HL-60/S4 (cell line): Measurements from ENCODE around the gene ANKRD62.
"Not testable (repeated sequence)": the region's sequence is repeated elsewhere in the genome, so short reads cannot be mapped to it uniquely, and the experiment has no call there.

ENCODE experiments used
- in situ Hi-C: fragments of 300-500 bp; cut with MboI; formaldehyde crosslinking; loops from 2 replicates; pipeline ENCODE4 v1.14.3; 2022; ENCODE audit warnings: low sequenced_read_pairs

ANKRD62 gene

GRCh38 chr18:12091538-12092141 lies 2.0 kb upstream of the ANKRD62 start:
- in situ Hi-C loops = no loop called here

- in situ Hi-C loops = no loop called here
Observed at GRCh38 chr18:12092398-12093229, 1.0 kb upstream of the ANKRD62 start.

- in situ Hi-C loops = no loop called here
Observed at GRCh38 chr18:12098374-12098773, 4.7 kb downstream of the ANKRD62 start.

DNA sequence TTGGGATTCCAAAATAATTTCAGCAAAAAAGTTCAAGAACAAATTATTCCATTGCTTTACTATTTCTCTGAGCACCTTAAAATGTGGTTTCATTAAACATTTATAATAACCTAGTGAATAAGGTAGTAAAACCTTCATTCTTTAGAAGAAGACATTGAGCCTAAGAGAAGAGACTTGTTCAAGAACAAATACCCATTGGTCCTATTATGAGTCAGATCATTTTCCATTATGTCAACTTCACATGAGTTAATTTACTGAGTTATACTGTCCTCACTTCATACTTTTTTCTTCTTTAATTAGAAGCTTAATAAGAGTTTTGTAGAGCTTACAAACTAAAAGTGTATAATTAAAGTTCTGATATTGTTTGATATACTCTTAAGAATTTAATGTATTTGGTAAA lies 5.5 kb downstream of the ANKRD62 start:
- in situ Hi-C loops = no loop called here

DNA sequence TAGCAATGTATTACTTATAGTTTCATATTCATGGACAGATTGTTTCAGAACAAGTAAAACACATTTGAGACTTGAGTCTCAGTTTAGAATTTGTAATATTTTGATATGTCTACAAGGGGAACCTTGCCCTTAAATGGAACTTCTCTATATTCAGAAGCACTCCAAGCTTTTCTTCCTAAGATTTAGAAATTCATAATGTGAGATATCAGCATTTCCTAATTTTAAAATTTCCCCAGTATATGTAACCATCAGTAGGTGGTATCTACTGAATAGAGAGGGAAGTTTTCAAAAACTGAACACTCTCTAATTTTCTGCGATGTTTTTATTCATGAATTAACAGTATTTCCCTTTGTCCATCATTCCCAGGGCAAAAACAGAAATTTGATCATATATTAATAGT lies 7.6 kb downstream of the ANKRD62 start:
- in situ Hi-C loops = no loop called here

DNA sequence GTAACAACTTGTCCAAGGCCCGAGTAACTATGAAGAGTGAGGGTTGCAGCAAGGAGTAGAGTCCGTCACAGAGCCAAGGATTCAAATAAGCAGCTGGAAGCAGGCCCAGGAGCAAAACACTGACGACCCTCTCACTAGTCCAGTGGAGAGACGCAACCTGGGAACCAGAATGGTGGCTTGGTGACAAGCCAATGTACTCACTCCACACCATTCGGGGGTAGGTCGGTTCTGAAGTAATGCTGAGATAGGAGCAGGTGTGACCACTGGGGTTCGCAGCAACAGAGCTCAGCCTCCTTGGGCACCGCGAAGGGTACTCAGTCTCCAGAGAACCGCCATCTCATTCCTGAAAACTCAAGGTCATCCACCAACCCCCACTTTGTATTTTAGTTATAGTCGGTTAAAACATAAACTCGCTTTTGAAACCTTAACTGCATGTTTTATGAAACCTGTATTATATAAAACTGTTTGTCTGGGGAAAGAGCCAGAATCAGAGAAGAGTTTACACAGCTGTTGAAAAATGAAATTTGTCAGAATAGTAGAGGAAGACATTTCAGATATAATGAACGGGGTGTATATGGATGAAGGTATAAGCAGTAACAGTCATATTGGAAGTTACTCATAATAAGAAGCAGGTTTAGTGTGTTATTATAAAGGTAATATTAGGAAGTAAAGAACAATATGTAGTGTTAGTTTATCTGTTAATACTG lies 8.6 kb downstream of the ANKRD62 start:
- in situ Hi-C loops = no loop called here

GRCh38 chr18:12106471-12106870 lies 12.8 kb downstream of the ANKRD62 start:
- in situ Hi-C loops = no loop called here

DNA sequence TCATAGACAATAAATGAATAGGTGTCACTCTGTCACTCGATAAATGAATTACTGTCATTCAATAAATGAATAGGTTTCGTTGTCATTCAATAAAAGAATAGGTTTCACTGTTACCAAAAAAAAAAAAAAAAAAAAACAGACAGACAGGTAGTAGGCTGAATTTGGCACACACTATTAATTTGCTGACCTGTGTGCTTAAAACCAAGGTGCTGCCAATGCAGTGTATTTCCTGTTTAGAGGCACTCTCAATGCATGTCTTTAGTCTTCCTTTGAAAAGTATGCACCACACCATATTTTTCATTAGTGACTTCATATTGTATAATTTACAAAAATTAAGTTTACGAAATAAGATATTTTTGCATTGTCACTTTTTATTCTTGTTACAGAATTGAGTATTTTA lies 16.2 kb downstream of the ANKRD62 start:
- in situ Hi-C loops = no loop called here

DNA sequence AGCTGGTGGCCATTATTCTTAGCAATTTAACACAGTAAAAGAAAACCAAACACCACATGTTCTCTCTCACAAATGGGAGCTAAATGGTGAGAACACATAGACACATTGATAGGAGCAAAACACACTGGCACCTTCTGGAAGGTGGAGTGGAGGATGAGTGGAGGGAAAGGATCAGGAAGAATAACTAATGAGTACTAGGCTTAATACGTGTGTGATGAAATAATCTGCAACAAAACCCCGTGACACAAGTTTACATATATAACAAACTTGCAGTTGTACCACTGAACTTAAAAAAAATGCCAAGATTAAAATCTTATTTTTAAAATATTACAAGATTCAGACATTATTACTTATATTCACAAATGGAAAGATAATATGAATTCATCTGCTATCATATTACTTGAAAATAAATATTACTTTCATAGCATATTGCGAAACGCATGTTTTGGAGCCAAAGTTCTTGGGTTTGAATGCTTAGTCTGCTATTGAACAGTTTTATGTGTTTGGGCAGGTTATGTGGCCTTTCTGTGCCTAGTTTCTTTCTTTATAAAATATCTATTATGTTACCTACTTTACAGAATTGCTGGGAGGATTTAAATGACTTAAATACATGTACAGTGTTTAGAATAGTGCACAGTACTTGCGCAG lies 20.5 kb downstream of the ANKRD62 start:
- in situ Hi-C loops = no loop called here

- in situ Hi-C loops = no loop called here
Observed at GRCh38 chr18:12119358-12119757, 25.7 kb downstream of the ANKRD62 start.

DNA sequence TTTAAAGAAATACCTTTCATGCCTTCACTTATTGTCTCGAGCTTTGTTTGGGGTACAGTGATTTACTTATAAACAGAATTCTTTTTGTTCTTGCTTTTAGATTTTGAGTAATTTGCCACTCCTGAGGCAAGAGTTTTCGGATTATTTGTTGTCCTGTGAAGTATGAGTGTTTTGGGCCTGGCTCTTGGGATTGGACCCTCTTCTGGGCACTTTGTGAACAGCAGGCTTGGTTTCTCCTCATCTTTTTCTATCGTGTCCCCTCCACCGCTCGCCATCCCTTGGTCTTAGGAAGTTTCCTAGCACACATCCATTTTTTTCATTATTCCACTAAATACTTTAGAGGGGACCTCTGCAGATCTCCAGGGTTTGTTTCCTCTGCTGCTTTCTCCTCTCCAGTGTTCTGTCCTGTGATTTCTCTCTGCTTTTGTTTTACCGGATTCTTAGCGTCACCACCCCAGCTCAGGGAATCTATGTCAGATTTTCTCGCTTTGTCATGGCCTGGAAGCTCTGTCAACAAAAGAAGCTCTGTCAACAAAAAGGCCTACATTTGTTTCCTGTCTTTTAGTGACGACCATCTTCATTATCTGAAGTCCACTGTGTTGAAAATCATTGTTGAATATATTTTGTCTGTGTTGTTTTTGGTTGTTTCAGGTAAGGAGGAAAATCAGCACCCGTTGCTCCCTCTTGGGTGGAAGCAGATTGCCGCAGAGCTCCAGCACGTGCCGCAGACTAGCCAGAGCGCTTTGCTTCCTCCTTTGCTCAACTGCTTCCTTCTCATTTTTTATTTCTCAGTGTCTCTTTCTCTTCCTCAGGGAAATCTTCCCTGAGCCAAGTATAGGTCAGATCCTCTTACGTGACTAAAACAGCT lies 27.8 kb downstream of the ANKRD62 start:
- in situ Hi-C loops = no loop called here

- in situ Hi-C loops = not testable (repeated sequence)
Observed at GRCh38 chr18:12122043-12122389, 28.4 kb downstream of the ANKRD62 start.

GRCh38 chr18:12127647-12128046 lies 34.0 kb downstream of the ANKRD62 start:
- in situ Hi-C loops = not testable (repeated sequence)

GRCh38 chr18:12138831-12139230 lies 45.2 kb downstream of the ANKRD62 start:
- in situ Hi-C loops = not testable (repeated sequence)

- in situ Hi-C loops = not testable (repeated sequence)
Observed at GRCh38 chr18:12140866-12141265, 47.2 kb downstream of the ANKRD62 start.

DNA sequence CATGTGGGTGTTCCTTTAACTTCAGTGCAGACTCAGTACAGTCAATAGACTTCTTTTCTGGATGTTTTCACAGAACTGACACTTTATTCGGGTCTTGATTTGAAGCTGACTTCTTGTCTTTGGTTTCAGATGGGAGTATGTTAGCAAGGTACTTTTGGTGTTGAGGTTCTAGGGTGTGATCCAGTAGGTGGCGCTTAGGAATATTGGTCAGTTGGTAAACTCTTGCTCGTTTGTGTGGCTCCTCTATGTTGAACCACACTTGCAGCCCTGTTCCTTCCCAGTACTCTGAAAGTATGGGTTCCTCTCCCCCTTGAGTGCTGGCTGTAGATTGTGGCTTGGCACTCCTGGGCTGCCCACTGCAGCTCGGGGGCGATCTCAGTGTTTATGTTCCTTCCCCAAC lies 48.1 kb downstream of the ANKRD62 start:
- in situ Hi-C loops = not testable (repeated sequence)

- in situ Hi-C loops = not testable (repeated sequence)
Observed at GRCh38 chr18:12149431-12149830, 55.8 kb downstream of the ANKRD62 start.

GRCh38 chr18:12154361-12154760 lies 60.7 kb downstream of the ANKRD62 start:
- in situ Hi-C loops = no loop called here

DNA sequence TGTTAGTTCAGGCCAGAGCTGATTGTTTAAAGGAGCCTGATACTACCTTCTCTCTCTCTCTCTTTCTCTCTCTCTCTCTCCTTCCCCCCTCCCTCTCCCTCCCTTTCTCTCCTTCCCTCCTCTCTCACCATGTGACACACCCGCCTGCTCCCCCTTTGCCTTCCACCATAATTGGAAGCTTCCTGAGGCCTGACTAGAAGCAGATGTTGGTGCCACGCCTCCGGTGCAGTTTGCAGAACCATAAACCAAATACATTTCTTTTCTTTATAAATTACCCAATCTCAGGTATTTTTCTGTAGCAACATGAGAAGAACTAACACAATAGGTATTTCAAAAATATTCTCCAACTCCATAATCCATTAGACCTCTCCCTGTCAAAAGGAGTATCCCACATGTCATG lies 62.4 kb downstream of the ANKRD62 start:
- in situ Hi-C loops = no loop called here

- in situ Hi-C loops = no loop called here
Observed at GRCh38 chr18:12159446-12159845, 65.8 kb downstream of the ANKRD62 start.

GRCh38 chr18:12162786-12163185 lies 69.1 kb downstream of the ANKRD62 start:
- in situ Hi-C loops = no loop called here
